K562 (cell line): ENCODE results near the gene HES6. TPM values are rescaled to one million over a fixed set of nuclear protein-coding genes. Genes with fewer than 3 reads are reported as not detected.

Experiments
- ATAC-seq: fragments of 200-7000 bp; cut with Tn5 transposase; 3 replicates; pipeline ENCODE4 v1.9.1; 2020; ENCODE audit warnings: moderate library complexity
- BruUV-seq: library from RNA; stranded (reverse); fragments of 400-500 nt; replicated peaks from 2 replicates; lab custom pipeline; 2021; lab: Mats Ljungman, UMichigan
- CTCF ChIA-PET: fragments of 300-600 bp; formaldehyde crosslinking; extraction: SDS; loops from one replicate; lab custom pipeline; 2021; ENCODE audit warnings: low intra/inter-chr PET ratio; lab: Yijun Ruan, JAX
- POLR2A ChIA-PET: fragments of 300-600, 350-650 bp; sonication (Branson Sonifier 250); formaldehyde crosslinking; extraction: SDS; loops from one replicate; lab custom pipeline; 2021; ENCODE audit warnings: antibody characterized with exemption, inconsistent platforms; lab: Yijun Ruan, JAX
- DNase-seq, 4 experiments: peaks; one replicate each; pipeline versions ENCODE4 v3.0.0 to v3.0.0-alpha.2; 2011 to 2018; ENCODE audit warnings: low spot score in 3 of 4, mixed read lengths in 3 of 4; ENCODE audit errors: extremely low read depth in 1 of 4
- FAIRE-seq: peaks from 2 replicates; lab custom pipeline; 2011; peaks lifted over from hg19 to GRCh38; lab: Jason Lieb, UNC
- H2AFZ ChIP-seq: 2 replicates; pipeline ENCODE4 v1.6.0; 2011; ENCODE audit warnings: low read depth, low read length, control low read depth, inconsistent platforms
- H3K27ac ChIP-seq: fragments of 200-600 bp; 3 replicates; pipeline ENCODE4 v1.8.0; 2011; ENCODE audit warnings: low read depth, mild to moderate bottlenecking, control low read depth, inconsistent platforms, low read length, moderate library complexity, mixed read lengths; ENCODE audit errors: extremely low read depth
- H3K27me3 ChIP-seq, 2 experiments: fragments of 300-600 bp in 1 of 2; 2 replicates in 1 of 2; 3 replicates in 1 of 2; pipeline versions ENCODE4 v1.6.0 to v1.8.0; 2011; ENCODE audit warnings: inconsistent platforms in 2 of 2, low read length in 2 of 2, mild to moderate bottlenecking in 1 of 2, mixed read lengths in 1 of 2, moderate library complexity in 1 of 2; ENCODE audit not compliant: control insufficient read depth in 2 of 2, insufficient read depth in 2 of 2
- H3K36me3 ChIP-seq: fragments of 300-600 bp; 3 replicates; pipeline ENCODE4 v1.8.0; 2011; ENCODE audit warnings: mild to moderate bottlenecking, low read length, inconsistent platforms; ENCODE audit not compliant: control insufficient read depth, insufficient read depth
- H3K4me1 ChIP-seq, 2 experiments: fragments of 200-600 bp in 1 of 2; replicated peaks in 1 of 2; 2 replicates in 1 of 2; 3 replicates in 1 of 2; pipeline versions ENCODE4 v1.5.1 to v1.8.0; 2011; ENCODE audit warnings: inconsistent platforms in 2 of 2, low read length in 2 of 2, mild to moderate bottlenecking in 1 of 2, mixed read lengths in 1 of 2, moderate library complexity in 1 of 2; ENCODE audit not compliant: control insufficient read depth in 2 of 2, insufficient read depth in 2 of 2
- H3K4me2 ChIP-seq: 2 replicates; pipeline ENCODE4 v1.6.1; 2011; ENCODE audit warnings: low read length, control low read depth, inconsistent platforms, mixed read lengths; ENCODE audit not compliant: insufficient read depth
- H3K4me3 ChIP-seq: fragments of 200-600 bp; sonication (generic), shearing (Covaris generic); 2 replicates; pipeline ENCODE4 v1.5.1; 2016; ENCODE audit warnings: control low read depth, inconsistent platforms
- H3K79me2 ChIP-seq: fragments of 200-600 bp; 3 replicates; pipeline ENCODE4 v1.8.0; 2011; ENCODE audit warnings: low read length, inconsistent platforms; ENCODE audit not compliant: control insufficient read depth, insufficient read depth
- H3K9ac ChIP-seq, 2 experiments: 2 replicates each; pipeline versions ENCODE4 v1.6.0 to v1.6.1; 2011; ENCODE audit warnings: low read depth in 2 of 2, low read length in 2 of 2, control low read depth in 1 of 2, inconsistent platforms in 1 of 2, mild to moderate bottlenecking in 1 of 2, mixed read lengths in 1 of 2; ENCODE audit not compliant: insufficient read depth in 1 of 2
- H3K9me1 ChIP-seq: one replicate; pipeline ENCODE4 v1.6.0; 2011; ENCODE audit warnings: inconsistent platforms, mild to moderate bottlenecking, low read length, moderate library complexity; ENCODE audit not compliant: control insufficient read depth, insufficient read depth
- H3K9me3 ChIP-seq: replicated peaks from 2 replicates; pipeline ENCODE4 v1.5.1; 2011; ENCODE audit warnings: low read depth, low read length, inconsistent platforms; ENCODE audit not compliant: control insufficient read depth, insufficient read depth
- H4K20me1 ChIP-seq: replicated peaks from 2 replicates; pipeline ENCODE4 v1.6.1; 2011; ENCODE audit warnings: low read length, inconsistent platforms, mixed read lengths; ENCODE audit not compliant: control insufficient read depth, insufficient read depth
- CREB5 ChIP-seq: fragments of 250-450 bp; sonication (Bioruptor Pico); IDR thresholded peaks from 2 replicates; pipeline ENCODE4 v1.5.0; 2020; ENCODE audit warnings: mild to moderate bottlenecking
- CTBP1 ChIP-seq: fragments of 450-650 bp; IDR thresholded peaks from 2 replicates; pipeline ENCODE4 v1.6.1; 2016; ENCODE audit warnings: borderline replicate concordance
- GATAD2A ChIP-seq: fragments of 450-650 bp; IDR thresholded peaks from 2 replicates; pipeline ENCODE4 v1.6.1; 2017
- NFYB ChIP-seq: IDR thresholded peaks from 2 replicates; pipeline ENCODE4 v1.6.1; 2011; ENCODE audit warnings: mild to moderate bottlenecking, moderate library complexity; ENCODE audit not compliant: insufficient read length; ENCODE audit errors: extremely low read depth
- PCBP1 ChIP-seq: fragments of 200-400 bp; formaldehyde crosslinking; IDR thresholded peaks from 2 replicates; pipeline ENCODE4 v1.6.1; 2018; ENCODE audit warnings: mild to moderate bottlenecking, low read depth, low read length; ENCODE audit not compliant: poor library complexity, severe bottlenecking
- SRSF3 ChIP-seq: fragments of 200-400 bp; formaldehyde crosslinking; IDR thresholded peaks from 2 replicates; pipeline ENCODE4 v1.6.1; 2016; ENCODE audit warnings: mild to moderate bottlenecking, low read length, moderate library complexity; ENCODE audit not compliant: insufficient read depth
- STAT6 ChIP-seq: sonication (generic); formaldehyde crosslinking; IDR thresholded peaks from 2 replicates; pipeline ENCODE4 v1.8.1; 2023; ENCODE audit warnings: mild to moderate bottlenecking, missing genetic modification reagents
- TEAD2 ChIP-seq: fragments of 450-650 bp; IDR thresholded peaks from 2 replicates; pipeline ENCODE4 v1.6.1; 2016; ENCODE audit warnings: missing genetic modification characterization, control low read depth, missing compliant biosample characterization
- ZBTB8A ChIP-seq: fragments of 450-650 bp; IDR thresholded peaks from 2 replicates; pipeline ENCODE4 v1.6.1; 2018; ENCODE audit warnings: mild to moderate bottlenecking, moderate library complexity; ENCODE audit not compliant: partially characterized antibody
- WGBS: fragments of 100-300 bp; shearing (Covaris generic); methylation state at CpG from one replicate; pipeline ENCODE4 v1.1.6; 2016; ENCODE audit warnings: low coverage, mixed read lengths; ENCODE audit not compliant: insufficient coverage; ENCODE audit errors: missing lambda C conversion rate; 5-methylcytosine and 5-hydroxymethylcytosine counted together
- in situ Hi-C: fragments of 300-500 bp; cut with MboI; formaldehyde crosslinking; loops from 4 replicates; pipeline ENCODE4 v1.15.0; 2018; ENCODE audit warnings: inconsistent platforms, mixed read lengths
- intact Hi-C: fragments of 100-400 bp; cut with micrococcal nuclease; formaldehyde crosslinking; loops from 2 replicates; pipeline ENCODE4 v1.14.2; 2022
- polyA plus RNA-seq, 8 experiments: library from polyadenylated mRNA; depleted of rRNA in 4 of 8; stranded (reverse) in 5 of 8; unstranded in 3 of 8; fragments of >200 nt; fragmentation: Nextera tagmentation in 2 of 8; fragmentation: Illumina TruSeq in 1 of 8; extraction: Ambion mirVana in 2 of 8; extraction: Trizol in 1 of 8; gene quantifications; 2 replicates each; pipeline versions ENCODE4 v1.2.1 to v1.2.3, GENCODE V29; 2011 to 2014; ENCODE audit warnings: inconsistent platforms in 1 of 8, missing spikeins in 1 of 8
- total RNA-seq, 7 experiments: library from RNA; depleted of rRNA in 6 of 7; stranded (reverse); fragments of >200 nt in 6 of 7; fragmentation: Illumina TruSeq in 2 of 7; extraction: Trizol in 2 of 7; gene quantifications; 2 replicates each; pipeline versions ENCODE4 v1.2.1 to v1.2.3, GENCODE V29; 2011 to 2021; ENCODE audit warnings: low replicate concordance in 1 of 7

The HES6 gene
- total and polyA plus RNA-seq, 9 of the 15 experiments (the other 6 are each of a cell fraction or from before 2014, with no cell fraction given) = 6.2 to 133 (median 29.2) TPM

GRCh38 chr2:238289574-238289973, 49.7 kb upstream of the HES6 start (continued):
- TF ChIP-seq STAT6 (CRISPR knock-in tag) = no peak
- TF ChIP-seq SRSF3 = no peak
- TF ChIP-seq, all 486 proteins: peak for 0

DNA sequence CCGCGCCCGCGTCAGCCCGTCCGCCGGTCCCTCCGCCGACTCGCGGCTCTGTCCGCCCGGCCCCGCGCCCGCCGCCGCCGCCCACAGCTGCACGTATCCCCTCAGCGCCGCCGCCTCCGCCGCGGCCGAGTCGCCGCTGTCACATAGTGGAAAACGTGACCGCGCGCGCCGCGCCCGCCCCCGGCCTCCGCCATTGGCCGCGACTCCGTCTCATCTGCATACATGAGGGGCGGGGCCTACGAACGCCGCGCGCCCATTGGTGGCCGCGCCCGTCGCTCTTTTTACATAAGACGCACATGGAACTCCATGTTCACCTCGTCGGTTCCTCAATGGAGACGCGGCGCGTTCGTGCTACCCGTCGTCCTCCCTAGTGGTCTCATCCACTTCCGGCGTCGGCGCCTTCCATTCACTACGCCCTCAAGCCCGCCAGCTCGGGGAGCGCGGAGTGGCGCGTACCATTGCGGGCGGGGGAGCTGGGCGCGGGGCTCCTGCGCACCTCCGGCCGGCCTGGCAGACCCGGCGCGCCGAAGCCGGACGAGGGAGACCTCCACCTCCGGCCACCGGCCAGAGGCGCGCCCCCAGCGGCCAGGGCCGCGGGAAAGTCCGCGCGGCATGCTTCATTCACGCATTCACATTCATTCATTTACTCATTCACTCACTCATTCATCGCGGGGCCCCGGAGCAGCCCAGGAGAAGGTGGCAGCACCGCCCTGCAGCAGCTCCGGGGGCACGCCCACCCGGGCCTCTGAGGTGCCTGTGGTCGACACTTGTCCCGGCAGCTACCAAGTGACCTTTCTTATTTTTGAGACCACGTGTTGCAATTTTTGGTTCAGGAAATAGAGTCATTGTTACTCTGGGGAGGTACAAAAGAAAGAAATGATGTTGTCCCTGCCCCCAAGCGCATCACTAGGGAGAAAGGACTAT, 49.1 kb upstream of the HES6 start:
- peak; percentile 92 for ATAC-seq
- intact Hi-C loops (no loop called here), in situ Hi-C loops (no loop called here)
- Histone ChIP-seq H3K4me2 (peak overlapping the region; percentile 85), H2AFZ (peak overlapping the region; percentile 90), H3K79me2 (peaks cover 41% of the 10 kb centered on the region), H3K27ac (peak overlapping the region; percentile 84), H3K4me1 (peaks cover 3 to 29% of the 10 kb centered on the region in 2 experiments; a peak in 4 of 5 replicates), H4K20me1 (no peaks in the 10 kb centered on the region; the same call in 1 of the 2 replicates), H3K9me3 (no peaks in the 10 kb centered on the region), H3K27me3 (no peaks in the 10 kb centered on the region; a peak in 1 of 5 replicates), H3K9me1 (peaks cover 5% of the 10 kb centered on the region), H3K4me3 (peak overlapping the region; percentile 71), H3K36me3 (peaks cover 5% of the 10 kb centered on the region; the same call in 1 of the 3 replicates), H3K9ac (peak overlapping the region; percentile 83 to 97)
- peak; percentile 87 for FAIRE-seq
- 3% methylated on average over 27 of the region's 108 CpGs for WGBS
- peak; percentile 87 to 97 (median 91) for DNase-seq
- POLR2A ChIA-PET = interaction anchor here (0.6 to 1.9 kb wide), 4 partner anchors 11 to 197 kb away, joined by 3 to 4 read pairs (median 3); no protein-coding TSS in a partner anchor
- TSS peak; percentile 86 for BruUV-seq
- CTCF ChIA-PET = no interaction called here
- peak; percentile 30 for TF ChIP-seq PCBP1
- no peak for TF ChIP-seq ZBTB8A
- TF ChIP-seq CREB5 = no peak
- no peak for TF ChIP-seq GATAD2A
- no peak for TF ChIP-seq TEAD2 (tag)
- peak; percentile 73 for TF ChIP-seq NFYB
- 0 out of 2 replicates have a peak, but pooled peaks have one; percentile 58 for TF ChIP-seq CTBP1
